ENCODE data around the gene MSH5. TPM values are rescaled to one million over a fixed set of nuclear protein-coding genes. Genes with fewer than 3 reads are reported as not detected.

Gene MSH5
- total and polyA plus RNA-seq, 2 of the 13 experiments (the other 11 are each of a cell fraction or from before 2014, with no cell fraction given): 10.2 to 38.7 TPM

DNA sequence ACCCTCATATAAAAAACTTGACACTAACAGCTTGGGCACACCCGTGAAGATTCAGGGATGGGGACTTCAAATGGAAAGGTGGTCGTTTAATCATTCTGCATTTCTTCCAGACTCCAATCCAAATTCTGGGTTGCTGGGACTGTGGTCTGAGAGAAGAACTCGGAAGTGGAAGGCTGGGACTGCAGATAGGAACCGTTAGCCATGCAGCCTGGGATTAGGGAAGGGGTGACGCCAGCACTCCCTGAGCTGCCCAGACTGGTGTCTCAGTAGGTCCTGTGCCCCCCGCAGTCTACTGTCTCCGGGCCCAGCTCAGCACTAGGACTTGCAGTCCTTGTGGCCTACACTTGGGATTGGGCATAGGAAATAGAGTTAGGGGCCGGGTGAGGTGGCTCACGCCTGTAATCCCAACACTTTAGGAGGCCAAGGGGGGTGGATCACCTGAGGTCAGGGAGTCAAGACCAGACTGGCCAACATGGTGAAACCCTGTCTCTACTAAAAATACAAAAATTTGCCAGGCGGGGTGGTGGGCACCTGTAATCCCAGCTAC, 3.0 kb upstream of the MSH5 start (continued):
- TF ChIP-seq PPARG (CRISPR knock-in tag; conservative IDR thresholded peaks at IDR 0.05): peak; percentile 8; the same call in 1 of the 2 replicates
- TF ChIP-seq ZNF83 (CRISPR knock-in tag; IDR thresholded peaks at IDR 0.05; ENCODE audit: borderline replicate concordance): no peak
- 0 out of 2 replicates have a peak, but pooled peaks have one; percentile 10 for TF ChIP-seq ZNF607 (CRISPR knock-in tag; IDR thresholded peaks at IDR 0.05; ENCODE audit: borderline replicate concordance)
- peak; percentile 85; the same call in 1 of the 2 replicates for TF ChIP-seq SSRP1 (CRISPR knock-in tag; IDR thresholded peaks at IDR 0.05)
- no peak; the same call in 1 of the 2 replicates for TF ChIP-seq POGK (CRISPR knock-in tag; conservative IDR thresholded peaks at IDR 0.05)
- TF ChIP-seq ZFP1 (CRISPR knock-in tag; IDR thresholded peaks at IDR 0.05): 0 out of 2 replicates have a peak, but pooled peaks have one; percentile 11
- no peak for TF ChIP-seq SUZ12 (IDR thresholded peaks at IDR 0.05; ENCODE audit: low read depth, low read length)
- TF ChIP-seq ZNF674 (CRISPR knock-in tag; IDR thresholded peaks at IDR 0.05; ENCODE audit: low read depth): 0 out of 2 replicates have a peak, but pooled peaks have one; percentile 67
- TF ChIP-seq CBFB (CRISPR knock-in tag; IDR thresholded peaks at IDR 0.05): no peak
- TF ChIP-seq EHMT2 (IDR thresholded peaks at IDR 0.05; ENCODE audit: borderline replicate concordance, low read depth, low read length): no peak
- TF ChIP-seq ZFX (CRISPR knock-in tag; IDR thresholded peaks at IDR 0.05; ENCODE audit: low read depth): 0 out of 2 replicates have a peak, but pooled peaks have one; percentile 2
- 0 out of 2 replicates have a peak, but pooled peaks have one; percentile 8 for TF ChIP-seq STAT5B (CRISPR knock-in tag; IDR thresholded peaks at IDR 0.05)
- TF ChIP-seq TERF1 (CRISPR knock-in tag; IDR thresholded peaks at IDR 0.05): 0 out of 2 replicates have a peak, but pooled peaks have one; percentile 24
- TF ChIP-seq CHD2 (IDR thresholded peaks at IDR 0.05; ENCODE audit: low read depth, low read length): 0 out of 2 replicates have a peak, but pooled peaks have one; percentile 22
- peak; percentile 73 for TF ChIP-seq ZNF879 (CRISPR knock-in tag; IDR thresholded peaks at IDR 0.05)
- no peak for TF ChIP-seq MYC (CRISPR knock-in tag; IDR thresholded peaks at IDR 0.05; ENCODE audit: borderline replicate concordance)
- peak; percentile 17; the same call in 1 of the 2 replicates for TF ChIP-seq RCOR2 (CRISPR knock-in tag; IDR thresholded peaks at IDR 0.05)
- 0 out of 2 replicates have a peak, but pooled peaks have one; percentile 23 for TF ChIP-seq IRF2 (CRISPR knock-in tag; IDR thresholded peaks at IDR 0.05)
- TF ChIP-seq SRF (IDR thresholded peaks at IDR 0.05; ENCODE audit: low read depth, low read length): no peak
- TF ChIP-seq, protein P1, sequence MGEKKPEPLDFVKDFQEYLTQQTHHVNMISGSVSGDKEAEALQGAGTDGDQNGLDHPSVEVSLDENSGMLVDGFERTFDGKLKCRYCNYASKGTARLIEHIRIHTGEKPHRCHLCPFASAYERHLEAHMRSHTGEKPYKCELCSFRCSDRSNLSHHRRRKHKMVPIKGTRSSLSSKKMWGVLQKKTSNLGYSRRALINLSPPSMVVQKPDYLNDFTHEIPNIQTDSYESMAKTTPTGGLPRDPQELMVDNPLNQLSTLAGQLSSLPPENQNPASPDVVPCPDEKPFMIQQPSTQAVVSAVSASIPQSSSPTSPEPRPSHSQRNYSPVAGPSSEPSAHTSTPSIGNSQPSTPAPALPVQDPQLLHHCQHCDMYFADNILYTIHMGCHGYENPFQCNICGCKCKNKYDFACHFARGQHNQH (CRISPR knock-in tag; IDR thresholded peaks at IDR 0.05): peak; percentile 15; the same call in 1 of the 2 replicates
- TF ChIP-seq RFXANK (CRISPR knock-in tag; IDR thresholded peaks at IDR 0.05): peak; percentile 25; the same call in 1 of the 2 replicates
- TF ChIP-seq SNRNP70 (IDR thresholded peaks at IDR 0.05; ENCODE audit: low read depth, low read length): no peak
- no peak for TF ChIP-seq FOXO4 (CRISPR knock-in tag; conservative IDR thresholded peaks at IDR 0.05)
- TF ChIP-seq SRY (CRISPR knock-in tag; IDR thresholded peaks at IDR 0.05): peak; percentile 11; the same call in 1 of the 2 replicates
- TF ChIP-seq NPAS2 (CRISPR knock-in tag; IDR thresholded peaks at IDR 0.05; ENCODE audit: borderline replicate concordance): no peak
- TF ChIP-seq ZNF335 (CRISPR knock-in tag; IDR thresholded peaks at IDR 0.05): peak; percentile 3; the same call in 1 of the 2 replicates
- peak; percentile 36; the same call in 1 of the 2 replicates for TF ChIP-seq SMAD9 (CRISPR knock-in tag; IDR thresholded peaks at IDR 0.05)

Measured in HepG2 (cell line).